Measurements from ENCODE around the gene MRPL10. TPM values are rescaled to one million over a fixed set of nuclear protein-coding genes. Genes with fewer than 3 reads are reported as not detected.

MRPL10 gene
- total RNA-seq, 1 experiment from 2014 or later, result 74.2 TPM

DNA sequence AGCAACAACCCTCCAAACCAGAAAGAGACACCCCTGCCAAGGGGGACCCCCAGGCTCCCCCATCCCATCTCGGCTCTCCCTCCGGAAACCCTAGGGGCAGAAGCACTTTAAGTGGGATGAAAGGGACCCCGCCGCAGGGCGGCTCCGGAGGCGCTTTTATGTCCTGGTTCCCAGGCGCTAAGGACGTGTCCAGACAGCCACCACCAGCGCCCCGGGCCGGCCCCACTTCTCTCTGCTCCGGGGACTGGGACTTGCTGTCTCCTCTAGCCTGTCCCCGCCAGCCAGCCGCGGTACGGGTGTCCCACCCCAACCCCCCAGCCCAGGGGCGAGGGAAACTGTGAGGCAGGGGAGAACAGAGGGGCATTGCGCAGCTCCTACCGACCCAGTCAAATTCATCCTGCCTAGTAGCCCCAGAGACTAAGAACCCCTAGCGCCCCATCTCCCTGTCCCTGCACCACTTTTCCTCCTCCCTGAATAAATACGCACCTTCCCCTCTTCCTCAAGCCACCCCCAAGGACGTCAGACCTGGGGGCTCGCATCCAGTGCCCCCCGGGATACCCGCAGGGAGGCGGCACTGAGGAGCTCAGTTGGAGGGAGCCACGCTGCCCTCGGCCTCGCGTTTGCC is 15.5 kb upstream of the MRPL10 start:
- Histone ChIP-seq H3K36me3 (ENCODE audit: low read depth, low read length) (no peaks in the 10 kb centered on the region), H3K9me3 (ENCODE audit: low read length) (no peaks in the 10 kb centered on the region), H3K9me2 (replicated peaks; ENCODE audit: low read length) (no peaks in the 10 kb centered on the region), H3K4me1 (ENCODE audit: insufficient read depth, low read length) (peaks cover 23% of the 10 kb centered on the region), H3K9ac (ENCODE audit: low read length) (no peak overlapping the region), H2AFZ (ENCODE audit: low read length) (no peak overlapping the region), H4K20me1 (ENCODE audit: low read length) (no peaks in the 10 kb centered on the region), H3K27ac (ENCODE audit: low read length) (no peak overlapping the region), H3K4me2 (ENCODE audit: low read length) (no peak overlapping the region), H3F3A (ENCODE audit: low read length, unreplicated experiment) (no peaks in the 10 kb centered on the region), H3K79me2 (ENCODE audit: low read length) (peaks cover 22% of the 10 kb centered on the region), H3K27me3 (ENCODE audit: low read length) (no peaks in the 10 kb centered on the region), H3K4me3 (ENCODE audit: low read length) (no peak overlapping the region)
- POLR2A ChIA-PET (ENCODE audit: unreplicated experiment), result no interaction called here
- ATAC-seq, result no peak
- intact Hi-C loops (cut with micrococcal nuclease), result no loop called here
- BruUV-seq (replicated peaks), result no TSS peak
- CTCF ChIA-PET, result interaction anchor here (1.5 kb wide), 1 partner anchor 43 kb away, joined by 5 read pairs; no protein-coding TSS in a partner anchor
- TF ChIP-seq EZH2phosphoT487 (IDR thresholded peaks at IDR 0.05; ENCODE audit: borderline replicate concordance, low read length) (no peak), EZH2 (IDR thresholded peaks at IDR 0.05; ENCODE audit: low read length, unreplicated experiment) (no peak)
- TF ChIP-seq, protein P1, sequence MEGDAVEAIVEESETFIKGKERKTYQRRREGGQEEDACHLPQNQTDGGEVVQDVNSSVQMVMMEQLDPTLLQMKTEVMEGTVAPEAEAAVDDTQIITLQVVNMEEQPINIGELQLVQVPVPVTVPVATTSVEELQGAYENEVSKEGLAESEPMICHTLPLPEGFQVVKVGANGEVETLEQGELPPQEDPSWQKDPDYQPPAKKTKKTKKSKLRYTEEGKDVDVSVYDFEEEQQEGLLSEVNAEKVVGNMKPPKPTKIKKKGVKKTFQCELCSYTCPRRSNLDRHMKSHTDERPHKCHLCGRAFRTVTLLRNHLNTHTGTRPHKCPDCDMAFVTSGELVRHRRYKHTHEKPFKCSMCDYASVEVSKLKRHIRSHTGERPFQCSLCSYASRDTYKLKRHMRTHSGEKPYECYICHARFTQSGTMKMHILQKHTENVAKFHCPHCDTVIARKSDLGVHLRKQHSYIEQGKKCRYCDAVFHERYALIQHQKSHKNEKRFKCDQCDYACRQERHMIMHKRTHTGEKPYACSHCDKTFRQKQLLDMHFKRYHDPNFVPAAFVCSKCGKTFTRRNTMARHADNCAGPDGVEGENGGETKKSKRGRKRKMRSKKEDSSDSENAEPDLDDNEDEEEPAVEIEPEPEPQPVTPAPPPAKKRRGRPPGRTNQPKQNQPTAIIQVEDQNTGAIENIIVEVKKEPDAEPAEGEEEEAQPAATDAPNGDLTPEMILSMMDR (conservative IDR thresholded peaks at IDR 0.05; ENCODE audit: low read depth, low read length), result no peak
- no peak for DNase-seq

DNA sequence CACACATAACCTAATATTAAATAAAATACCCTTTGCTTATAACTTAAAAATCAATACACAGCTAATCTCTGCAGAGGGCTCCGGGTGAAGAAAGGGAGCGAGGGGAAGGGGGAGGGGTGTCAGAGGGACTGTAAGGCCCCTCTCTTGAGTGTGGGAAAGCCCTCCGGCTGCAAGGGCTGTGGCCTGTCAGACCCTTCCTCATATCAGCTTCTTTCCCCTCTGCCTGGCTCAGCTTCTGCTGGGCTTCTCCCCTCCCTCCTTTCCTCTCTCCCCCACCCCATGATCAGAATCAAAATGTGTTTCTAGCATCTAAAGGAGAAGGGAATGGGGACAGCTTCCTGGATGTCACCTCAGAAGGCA is 14.4 kb upstream of the MRPL10 start:
- H3K9me3 ChIP-seq (ENCODE audit: low read length), result no peaks in the 10 kb centered on the region
- no peak overlapping the region for H3K9ac ChIP-seq (ENCODE audit: low read length)
- BruUV-seq (replicated peaks), result no TSS peak
- TF ChIP-seq EZH2 (IDR thresholded peaks at IDR 0.05; ENCODE audit: low read length, unreplicated experiment) (no peak), EZH2phosphoT487 (IDR thresholded peaks at IDR 0.05; ENCODE audit: borderline replicate concordance, low read length) (no peak)
- TF ChIP-seq, protein P1 (conservative IDR thresholded peaks at IDR 0.05; ENCODE audit: low read depth, low read length), result no peak
- no peaks in the 10 kb centered on the region for H3K9me2 ChIP-seq (replicated peaks; ENCODE audit: low read length)
- no peak overlapping the region for H2AFZ ChIP-seq (ENCODE audit: low read length)
- H3K79me2 ChIP-seq (ENCODE audit: low read length), result peaks cover 26% of the 10 kb centered on the region
- no peak for ATAC-seq
- ChIA-PET CTCF (interaction anchor here (1.5 kb wide), 1 partner anchor 44 kb away, joined by 5 read pairs; no protein-coding TSS in a partner anchor), POLR2A (ENCODE audit: unreplicated experiment) (no interaction called here)
- H3K27ac ChIP-seq (ENCODE audit: low read length), result no peak overlapping the region
- no peak for DNase-seq
- H3K27me3 ChIP-seq (ENCODE audit: low read length), result no peaks in the 10 kb centered on the region
- no peak overlapping the region for H3K4me2 ChIP-seq (ENCODE audit: low read length)
- H3K4me1 ChIP-seq (ENCODE audit: insufficient read depth, low read length), result peaks cover 29% of the 10 kb centered on the region
- no peak overlapping the region for H3K4me3 ChIP-seq (ENCODE audit: low read length)
- H4K20me1 ChIP-seq (ENCODE audit: low read length), result no peaks in the 10 kb centered on the region
- H3K36me3 ChIP-seq (ENCODE audit: low read depth, low read length), result no peaks in the 10 kb centered on the region
- no peaks in the 10 kb centered on the region for H3F3A ChIP-seq (ENCODE audit: low read length, unreplicated experiment)
- intact Hi-C loops (cut with micrococcal nuclease), result no loop called here

Data from PC-3 (cell line).